GM19351 (cell line): Measurements from ENCODE around the gene SREBF1.

Experiments used
- ATAC-seq: cut with Tn5 transposase; IDR thresholded peaks from one replicate; pipeline ENCODE4 v1.9.1; 2021; ENCODE audit warnings: mild to moderate bottlenecking, moderate library complexity; ENCODE audit not compliant: unreplicated experiment

SREBF1 gene

DNA sequence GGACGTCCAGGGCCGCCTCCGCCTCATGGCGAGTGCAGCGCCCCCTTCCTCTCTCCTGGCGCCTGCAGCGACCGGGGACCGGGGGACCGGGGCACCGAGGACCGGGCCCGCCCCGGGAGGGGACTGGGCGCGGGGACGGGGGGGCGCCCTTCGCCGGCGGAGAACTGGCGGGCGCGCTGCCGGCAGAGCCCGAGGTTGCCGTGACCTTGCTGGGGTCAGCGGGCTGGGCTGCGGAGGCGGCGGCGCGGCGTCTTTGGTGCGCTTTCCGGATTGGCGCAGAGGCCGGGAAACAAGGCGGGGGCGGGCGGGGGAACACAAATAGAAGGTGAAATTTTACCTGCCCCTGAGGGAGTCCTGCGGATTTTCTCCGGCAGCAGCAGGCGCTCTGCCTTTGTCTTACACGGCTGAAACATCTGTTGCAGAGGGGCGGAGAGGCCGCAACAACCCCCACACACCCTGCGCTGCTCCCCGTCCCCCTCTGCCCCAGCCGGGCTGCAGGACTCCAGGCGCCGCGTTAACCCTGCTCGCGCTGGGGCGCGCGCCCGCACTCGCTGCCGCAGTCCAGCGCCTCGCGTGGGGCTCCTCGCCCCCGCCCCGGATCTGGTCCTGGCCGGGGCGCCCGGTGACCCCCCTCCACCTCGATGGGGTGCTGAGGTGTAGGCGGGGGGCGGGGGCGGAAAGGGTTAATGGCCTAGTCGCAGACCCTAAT is 53.5 kb downstream of the SREBF1 start:
- peak; percentile 47 for ATAC-seq

DNA sequence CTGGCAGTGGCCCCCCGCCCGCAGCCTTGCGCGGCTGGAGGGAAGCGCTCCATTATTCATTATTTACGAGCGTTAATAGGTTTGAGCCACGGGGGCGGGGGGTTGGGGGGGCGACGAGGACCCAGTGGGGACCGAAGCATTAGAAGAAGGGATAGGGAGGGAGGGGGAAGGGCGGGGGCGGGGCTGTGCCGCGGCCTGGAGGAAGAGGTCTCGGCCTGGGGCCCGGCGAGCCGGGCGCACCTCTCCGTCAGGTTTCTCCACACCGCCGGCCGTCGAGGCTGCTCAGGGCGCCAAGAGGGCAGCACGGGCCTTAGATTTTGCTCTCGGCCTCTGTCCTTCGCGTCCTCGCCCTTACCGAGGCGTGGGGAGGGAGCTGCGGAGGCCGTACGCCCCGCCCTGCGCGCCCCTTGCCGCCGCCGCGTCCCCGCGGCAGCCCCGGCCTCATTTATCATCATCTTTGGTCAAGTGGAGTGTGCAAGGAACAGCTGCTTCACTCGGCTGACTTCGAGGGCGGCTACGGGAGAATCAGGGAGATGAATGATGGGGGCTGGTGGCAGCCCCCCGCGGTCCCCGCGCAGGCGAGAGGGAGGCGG is 54.2 kb downstream of the SREBF1 start:
- no peak for ATAC-seq

DNA sequence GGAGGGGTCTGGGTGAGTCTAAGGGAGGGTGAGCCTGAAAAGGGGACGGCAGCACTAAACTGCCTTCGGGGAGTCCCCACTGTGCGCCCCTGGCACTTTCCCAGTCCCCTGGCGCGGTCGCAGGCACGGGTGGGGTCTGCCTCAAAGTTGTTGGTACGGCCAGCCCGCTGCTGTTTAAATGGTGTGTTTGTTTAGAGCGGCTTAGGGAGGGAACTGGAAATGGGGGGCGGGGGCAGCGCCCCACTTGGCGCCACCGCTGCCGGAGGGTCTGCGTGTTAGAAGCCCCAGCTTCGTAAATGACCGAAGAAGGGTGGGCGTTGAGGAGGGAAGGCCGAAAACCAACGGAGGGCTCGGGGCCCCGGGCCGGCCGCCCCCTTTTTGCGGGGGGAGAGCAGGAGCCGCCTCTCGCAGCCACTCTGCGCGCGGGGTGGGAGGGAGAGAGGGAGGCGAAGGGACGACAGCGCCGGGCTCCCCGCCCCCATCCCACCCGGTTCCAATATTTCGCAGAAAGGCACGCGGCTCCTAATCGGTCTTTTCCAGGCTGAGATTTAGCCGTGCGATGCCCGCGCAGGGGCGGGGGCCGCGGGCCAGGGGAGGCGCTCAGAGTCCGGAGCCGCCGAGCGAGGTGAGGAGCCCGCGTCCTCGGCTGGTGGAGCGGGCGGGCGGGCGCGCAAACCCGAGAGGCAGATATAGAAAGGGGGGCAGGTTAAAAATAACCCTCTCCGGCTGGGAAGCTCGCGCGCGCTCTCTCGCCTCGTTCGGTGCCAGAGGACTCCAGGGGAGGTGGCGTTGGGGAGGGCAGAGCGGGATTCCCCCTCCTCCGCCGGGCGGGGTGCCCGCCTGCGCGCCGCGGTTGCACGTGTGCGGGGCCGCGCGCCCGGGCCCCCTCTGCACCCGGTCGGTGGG is 54.9 kb downstream of the SREBF1 start:
- ATAC-seq: no peak

DNA sequence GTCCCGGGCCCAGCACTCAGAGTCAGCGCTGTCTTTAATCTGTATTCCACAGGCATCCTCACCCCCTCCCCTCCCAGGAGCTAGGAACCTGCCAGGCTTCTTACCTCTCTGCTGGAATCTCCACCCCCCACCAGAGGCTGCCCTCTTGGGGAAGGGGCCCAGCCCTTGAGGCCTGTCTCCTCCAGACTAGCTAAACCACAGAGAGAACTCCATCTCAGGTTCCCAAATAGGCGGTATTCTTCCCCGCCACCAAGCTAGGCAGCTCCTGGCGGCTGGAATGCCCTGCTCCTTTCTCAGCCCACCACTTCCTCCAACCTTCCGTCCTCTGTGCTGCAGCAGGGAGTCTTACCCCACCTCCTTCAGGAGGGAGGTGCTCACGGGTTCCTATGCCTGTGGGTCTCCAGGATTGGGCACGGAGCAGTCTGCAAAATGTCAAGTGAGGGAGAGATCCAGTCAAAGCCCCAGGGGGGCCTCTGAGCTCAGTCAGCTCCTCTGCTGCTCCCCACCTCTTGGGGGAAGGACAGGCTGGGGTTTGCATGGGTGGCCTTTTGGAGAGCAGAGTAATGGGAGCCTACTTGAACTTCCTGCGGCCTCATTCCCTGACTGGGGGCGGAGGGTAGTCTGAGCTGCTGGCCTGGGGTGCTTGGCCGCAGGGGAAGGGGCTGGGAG is 55.7 kb downstream of the SREBF1 start:
- no peak for ATAC-seq

DNA sequence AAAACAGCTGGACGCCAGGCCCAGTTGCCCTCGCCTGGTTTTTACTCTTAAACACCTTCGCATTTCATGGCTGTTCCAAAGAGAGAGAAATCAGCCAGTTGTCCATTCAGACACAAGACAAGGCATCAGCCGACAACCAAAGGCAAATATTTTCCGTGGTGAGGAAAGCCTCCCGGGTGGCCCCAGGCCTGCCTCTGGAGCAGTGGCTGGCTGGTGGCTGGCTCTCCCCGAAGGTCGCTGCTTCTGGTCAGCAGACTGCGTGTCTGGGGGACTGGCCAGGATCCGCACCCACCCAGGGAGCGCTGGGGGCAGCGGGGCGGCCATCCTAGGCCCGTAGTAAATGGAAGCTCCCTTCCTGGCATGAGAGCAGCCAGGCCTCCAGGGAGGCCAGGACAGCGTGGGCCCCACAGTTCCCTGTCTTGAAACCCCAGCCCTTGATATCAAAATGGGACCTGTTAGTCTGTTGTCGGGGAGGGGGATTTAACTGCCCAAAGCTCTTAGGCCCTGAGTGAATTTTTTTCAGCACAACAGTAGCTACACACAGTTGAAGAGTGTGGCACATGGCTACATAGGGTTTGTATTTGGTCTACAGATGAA is 57.7 kb downstream of the SREBF1 start:
- no peak for ATAC-seq

DNA sequence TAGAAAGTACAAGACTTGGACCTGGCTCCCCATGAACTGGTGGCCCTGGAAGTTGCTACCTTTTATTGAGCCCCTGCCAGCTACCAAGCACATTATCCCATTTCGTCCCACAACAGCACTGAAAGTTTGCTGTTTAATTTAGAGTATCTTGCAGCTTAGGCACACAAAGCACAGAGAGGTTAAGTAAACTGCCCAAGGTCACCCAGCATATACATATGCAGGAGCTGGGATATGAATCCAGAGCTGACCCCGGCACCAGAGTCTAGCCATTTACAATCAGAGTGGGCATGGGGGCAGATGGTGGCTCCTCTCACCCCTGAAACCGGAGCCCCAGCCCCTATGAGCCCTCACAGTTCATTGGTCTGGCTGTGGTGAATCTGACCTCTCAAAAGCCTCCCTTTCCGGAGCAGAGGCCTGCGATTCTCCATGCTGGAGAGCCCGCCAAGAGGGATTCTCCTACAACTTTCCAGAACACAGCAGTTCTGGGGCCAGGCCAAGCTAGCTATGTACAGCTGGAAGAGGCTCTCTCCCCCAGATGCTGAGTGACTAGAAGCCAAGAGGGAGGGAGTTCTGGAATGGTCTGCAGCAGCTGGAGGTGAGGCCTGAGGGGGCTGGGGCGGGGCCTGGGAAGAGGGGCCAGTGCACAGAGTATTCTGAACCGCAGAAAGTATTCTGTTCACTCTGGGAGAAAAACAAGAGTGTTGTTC is 58.3 kb downstream of the SREBF1 start:
- ATAC-seq: no peak

DNA sequence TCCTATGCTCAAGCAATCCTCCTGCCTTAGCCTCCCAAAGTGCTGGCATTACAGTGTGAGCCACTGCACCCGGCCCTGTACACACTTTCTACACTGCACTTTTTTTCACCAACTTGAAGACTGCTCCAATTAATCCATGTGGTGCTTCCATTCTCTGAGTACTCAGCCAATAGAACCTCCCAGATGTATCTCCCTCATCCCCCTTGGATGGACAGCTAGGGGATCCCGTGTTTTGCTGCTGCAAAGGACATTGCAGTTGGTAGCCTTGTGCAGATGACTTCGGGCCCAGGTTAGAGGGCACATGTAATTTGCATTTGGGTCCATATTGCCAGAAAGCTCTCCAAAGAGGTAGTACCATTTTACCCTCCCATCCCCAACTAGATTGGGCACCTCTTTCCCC is 59.9 kb downstream of the SREBF1 start:
- no peak for ATAC-seq

DNA sequence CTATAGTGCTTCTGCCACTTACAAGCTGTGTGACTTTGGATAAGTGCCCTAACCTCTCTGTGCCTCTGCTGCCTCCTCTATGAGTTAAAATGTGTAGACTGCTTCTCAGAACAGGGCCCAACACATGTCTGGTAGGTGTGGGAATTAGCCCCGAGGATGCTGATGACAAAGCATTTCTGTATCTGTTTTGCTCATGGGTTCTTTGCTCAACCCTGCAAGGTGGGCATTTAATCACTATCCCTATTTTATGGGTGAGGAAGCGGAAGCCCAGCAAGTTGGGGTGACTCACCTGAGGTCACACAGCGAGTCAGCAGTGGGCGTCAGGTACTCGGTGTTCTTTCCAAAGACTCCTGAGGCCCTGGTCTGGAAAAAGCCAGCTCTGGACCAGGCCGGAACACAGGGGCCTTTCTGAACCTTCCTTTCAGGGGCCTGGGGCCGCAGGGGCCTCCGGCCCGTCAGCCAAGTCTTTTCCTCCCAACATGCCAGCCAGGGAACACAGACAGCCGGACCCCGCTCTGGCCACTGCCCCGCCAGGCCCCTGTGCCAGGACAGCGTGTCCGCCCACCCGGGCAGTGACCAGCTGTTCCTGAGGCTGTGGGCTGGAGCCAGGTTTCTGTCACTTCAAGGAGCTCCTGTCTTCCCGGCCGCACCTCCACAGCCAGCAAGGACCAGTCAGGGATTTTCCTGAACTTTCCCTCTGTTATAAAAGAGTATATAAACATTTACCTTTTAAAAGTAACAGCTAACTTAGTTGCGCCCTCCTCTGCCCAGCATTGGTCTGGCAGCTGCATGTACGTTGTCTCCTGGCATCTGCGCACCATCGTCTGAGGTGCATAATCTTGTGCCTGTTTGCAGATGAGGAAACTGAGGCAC is 62.5 kb downstream of the SREBF1 start:
- no peak for ATAC-seq

DNA sequence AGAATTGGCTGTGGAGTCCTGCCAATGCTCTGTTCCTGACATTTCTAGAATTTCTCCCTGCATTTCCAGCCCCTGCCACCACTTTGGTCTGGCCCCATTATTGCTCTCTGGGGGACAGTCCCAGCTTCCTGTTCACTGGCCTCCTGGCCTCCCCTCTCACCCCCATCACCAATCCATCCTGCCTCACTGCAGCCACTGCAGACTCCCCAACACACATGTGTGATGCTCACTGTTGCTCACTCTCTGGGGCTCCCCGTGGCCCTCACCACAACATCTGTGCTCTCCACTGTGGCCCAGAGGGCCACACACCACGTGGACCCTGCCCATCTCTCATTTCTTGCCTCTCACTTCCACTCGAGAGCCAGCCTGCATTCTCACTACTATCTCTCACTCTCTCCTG is 64.6 kb downstream of the SREBF1 start:
- no peak for ATAC-seq

DNA sequence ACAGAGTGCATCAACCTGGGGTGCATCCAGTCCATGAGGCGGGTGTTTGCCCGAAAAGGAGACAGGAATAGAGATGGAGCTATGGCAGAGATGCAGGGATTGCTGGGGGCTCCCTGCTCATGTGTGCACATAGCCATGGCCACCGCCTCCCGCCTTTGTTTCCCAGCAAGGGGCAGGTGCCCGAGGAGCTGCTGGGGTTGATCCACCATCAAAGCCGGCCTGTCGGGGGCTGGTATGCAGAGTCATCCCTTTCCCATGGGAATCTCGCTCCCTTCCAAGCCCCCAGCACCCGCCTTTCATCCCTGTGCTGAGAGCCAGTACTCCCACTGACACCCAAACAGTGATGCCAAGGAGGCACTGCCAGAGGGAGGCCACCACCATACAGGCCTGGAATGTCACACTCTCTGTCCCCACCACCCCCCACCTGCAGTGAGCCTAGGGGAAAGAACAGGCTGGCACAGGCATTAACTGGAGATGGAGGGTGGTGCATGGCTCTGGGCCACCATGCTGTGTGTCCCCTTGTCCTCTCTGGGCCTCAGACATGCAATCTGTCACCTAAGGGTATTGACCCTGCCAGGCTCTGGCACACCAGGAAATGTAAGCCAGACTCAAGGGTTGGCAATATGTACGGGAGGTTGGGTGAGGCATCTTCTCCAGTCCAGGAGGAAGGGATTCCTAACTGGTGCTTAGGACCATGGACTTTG is 65.1 kb downstream of the SREBF1 start:
- ATAC-seq: no peak

DNA sequence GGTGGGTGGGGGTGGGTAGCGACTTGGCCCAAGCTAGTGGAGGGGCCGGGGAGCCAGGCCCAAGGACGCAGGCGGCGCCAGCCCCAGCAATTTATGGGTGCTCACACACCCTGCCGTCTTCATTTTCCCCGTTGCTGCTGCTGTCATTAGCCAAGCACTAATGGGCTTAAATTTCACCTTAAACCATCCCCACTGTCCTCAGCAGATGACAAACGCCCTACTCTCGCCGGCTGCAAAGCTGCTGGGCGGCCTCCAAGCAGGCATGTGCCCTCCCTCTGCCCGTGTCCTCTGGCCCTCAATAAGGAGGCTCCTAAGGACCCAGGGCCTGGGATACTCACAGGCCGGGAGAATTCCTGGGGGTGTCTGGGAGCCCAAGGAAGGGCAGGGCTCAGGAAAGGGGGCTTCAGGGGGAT is 66.1 kb downstream of the SREBF1 start:
- no peak for ATAC-seq

DNA sequence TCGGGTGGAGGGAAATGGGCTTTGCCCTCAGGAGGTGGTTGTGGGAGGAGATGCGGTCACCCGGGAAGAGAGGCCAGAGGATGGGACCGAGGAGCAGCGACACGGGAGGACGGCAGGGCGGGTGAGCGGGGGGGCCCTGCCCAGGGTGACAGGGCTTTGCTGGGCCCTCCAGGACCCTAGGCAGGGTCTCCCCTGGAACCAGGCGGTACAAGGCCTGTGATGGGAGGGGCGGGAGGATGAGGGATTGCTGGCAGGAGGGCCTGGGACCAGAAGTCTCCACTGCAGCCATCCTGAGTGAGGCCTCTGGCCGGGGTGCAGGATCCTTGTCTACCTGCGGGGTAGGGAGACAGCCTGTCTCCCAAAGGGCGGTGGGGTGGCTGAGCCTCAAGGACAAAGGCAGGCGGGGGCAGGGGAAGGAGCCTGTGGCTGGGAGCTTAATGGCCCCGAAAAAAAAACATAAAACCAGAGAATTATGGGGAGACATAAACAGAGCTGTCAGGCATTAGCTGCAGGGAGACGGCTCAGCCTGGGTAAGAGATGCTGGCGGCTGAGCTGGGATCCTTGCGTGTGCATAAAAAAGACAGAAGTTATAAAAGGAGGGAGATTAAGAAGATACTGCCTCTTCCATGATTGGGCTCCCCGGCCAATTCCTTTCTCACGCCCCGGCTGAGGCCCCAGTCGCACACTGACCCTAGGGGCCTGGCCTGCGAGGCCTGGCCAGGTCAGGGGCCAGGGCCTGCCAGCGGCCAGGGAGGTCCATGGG is 66.7 kb downstream of the SREBF1 start:
- no peak for ATAC-seq

DNA sequence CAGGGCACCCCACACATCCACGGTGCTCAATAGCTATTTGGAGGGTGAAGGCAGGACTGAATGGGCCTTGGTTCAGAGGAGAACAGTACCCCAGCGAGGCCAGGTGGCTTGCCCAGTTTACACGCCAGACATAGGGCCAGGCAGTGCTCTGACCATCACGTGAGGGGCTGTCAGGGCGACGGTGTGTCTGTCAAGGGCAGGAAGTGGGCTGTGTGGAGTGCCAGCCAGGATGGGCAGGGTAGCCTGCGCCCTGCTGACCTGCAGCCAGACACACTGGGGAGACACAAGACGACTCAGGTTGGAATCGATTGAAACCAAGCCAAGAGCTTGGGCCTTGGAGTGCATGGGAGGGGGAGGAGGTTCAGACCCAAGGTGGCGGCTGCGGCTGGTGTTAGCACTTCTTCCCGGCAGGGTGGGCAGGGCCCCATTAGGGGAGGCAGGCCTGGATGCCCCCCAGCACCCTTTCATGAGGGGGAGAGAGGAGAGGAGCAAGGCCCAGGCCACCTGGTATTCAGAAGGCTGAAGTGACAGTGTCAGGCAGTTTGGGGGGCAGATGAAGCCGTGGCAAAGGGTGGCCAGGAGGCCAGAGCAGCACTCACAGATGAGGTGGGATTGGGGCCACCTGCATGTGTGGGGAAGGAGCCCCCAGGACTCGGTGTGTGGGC is 68.2 kb downstream of the SREBF1 start:
- ATAC-seq: no peak

DNA sequence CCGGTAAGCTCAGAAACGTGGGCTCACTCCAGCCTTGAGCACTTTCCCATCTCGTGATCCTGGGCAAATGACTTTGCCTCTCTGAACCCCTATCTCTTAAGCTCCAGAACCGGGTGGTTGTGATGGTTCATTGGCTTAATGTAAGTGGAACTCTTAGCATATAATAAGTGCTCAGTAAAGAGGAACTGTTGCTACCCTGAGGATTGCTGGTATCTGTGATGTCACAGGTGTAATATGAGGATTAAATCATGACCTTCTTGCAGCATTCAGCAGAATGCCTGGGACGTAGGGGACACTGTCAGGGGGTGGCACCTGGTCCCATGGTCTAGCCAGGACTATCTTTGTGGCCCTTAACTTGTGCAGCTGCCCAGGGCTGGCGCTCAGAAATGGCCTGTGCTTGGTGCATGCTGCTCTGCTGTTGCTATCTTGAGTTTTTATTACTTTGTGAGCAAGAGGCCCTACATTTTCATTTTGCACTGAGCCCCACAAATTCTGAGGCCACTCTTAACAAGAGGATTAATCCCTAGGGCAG is 68.8 kb downstream of the SREBF1 start:
- no peak for ATAC-seq

DNA sequence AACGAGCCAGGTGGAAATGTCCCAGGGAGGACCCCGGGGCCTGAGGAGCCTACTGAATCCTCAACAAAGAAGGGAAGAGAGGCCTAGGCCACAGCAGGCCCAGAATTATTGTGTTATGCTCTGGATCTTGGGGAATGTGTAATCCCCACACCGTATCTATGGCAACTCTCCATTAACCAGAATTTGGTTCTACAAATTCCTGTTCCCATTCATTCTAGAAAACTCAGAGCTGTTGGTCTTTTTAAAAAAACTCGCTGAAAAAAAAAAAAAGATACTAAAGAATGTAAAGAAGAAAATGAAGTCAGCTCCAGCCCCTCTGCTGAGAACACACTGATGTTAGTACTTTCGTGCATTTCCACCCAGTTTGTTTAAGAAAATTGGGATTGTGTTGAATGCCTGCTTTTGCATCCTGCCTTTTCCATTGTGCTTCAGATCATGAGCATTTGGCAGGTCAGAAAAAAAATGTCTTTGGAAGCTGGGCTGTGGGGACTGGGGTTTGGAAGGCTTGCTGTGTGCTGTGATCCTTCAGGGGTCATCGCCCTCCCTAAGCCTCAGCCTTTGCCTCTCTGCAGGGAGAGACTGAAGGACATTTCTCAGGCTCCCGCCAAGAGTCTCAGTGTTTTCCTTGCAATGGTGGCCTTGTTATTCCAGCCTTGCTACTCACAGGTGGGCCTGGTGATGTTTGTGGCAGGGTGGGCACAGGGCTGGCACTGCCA is 69.5 kb downstream of the SREBF1 start:
- no peak for ATAC-seq

DNA sequence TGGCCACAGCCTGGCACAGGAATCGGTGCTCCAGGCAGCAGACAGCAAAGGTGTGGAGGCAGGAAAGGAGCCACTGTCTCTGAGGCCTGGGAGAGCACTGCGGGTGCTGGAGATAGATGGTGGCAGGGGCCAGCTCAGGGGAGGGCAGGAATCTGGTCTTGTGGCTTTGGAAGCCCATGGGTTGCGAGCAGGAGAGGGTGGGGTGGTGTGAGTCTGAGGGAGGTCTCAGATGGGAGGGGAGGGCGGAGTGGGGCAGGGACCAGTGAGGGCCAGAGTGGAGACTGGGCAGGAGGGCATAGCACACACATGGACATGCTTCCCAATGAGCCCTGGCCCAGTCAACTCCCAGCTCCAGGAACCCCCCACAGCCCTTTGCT is 70.1 kb downstream of the SREBF1 start:
- no peak for ATAC-seq
